IMR-90 (cell line): ENCODE results near the gene NAA15. TPM values are rescaled to one million over a fixed set of nuclear protein-coding genes. Genes with fewer than 3 reads are reported as not detected.

Experiments used
- ATAC-seq: fragments of 200-7000 bp; cut with Tn5 transposase; 2 replicates; pipeline ENCODE4 v1.9.1; 2020; ENCODE audit warnings: low read depth, mild to moderate bottlenecking, moderate library complexity
- BruUV-seq: library from RNA; stranded (reverse); fragments of 400-500 nt; replicated peaks from 2 replicates; lab custom pipeline; 2021; lab: Mats Ljungman, UMichigan
- CTCF ChIA-PET: fragments of 300-600 bp; formaldehyde crosslinking; extraction: SDS; loops from one replicate; lab custom pipeline; 2021; ENCODE audit warnings: antibody characterized with exemption; lab: Yijun Ruan, JAX
- POLR2A ChIA-PET: fragments of 300-600 bp; sonication (Branson Sonifier 250); formaldehyde crosslinking; loops from one replicate; lab custom pipeline; 2022; ENCODE audit warnings: antibody characterized with exemption; ENCODE audit not compliant: unreplicated experiment; lab: Charles Lee
- DNase-seq: peaks from one replicate; pipeline ENCODE4 v3.0.0; 2013
- H2AFZ ChIP-seq: replicated peaks from 2 replicates; pipeline ENCODE3; 2013; ENCODE audit warnings: low read length, mild to moderate bottlenecking; ENCODE audit not compliant: poor library complexity
- H2AK5ac ChIP-seq: 2 replicates; pipeline ENCODE4 v1.6.1; 2013; ENCODE audit warnings: low read depth, low read length, inconsistent platforms
- H2AK9ac ChIP-seq: replicated peaks from 2 replicates; pipeline ENCODE3; 2013; ENCODE audit warnings: mild to moderate bottlenecking, low read depth, low read length, moderate library complexity; ENCODE audit not compliant: poor library complexity
- H2BK120ac ChIP-seq: 2 replicates; pipeline ENCODE4 v1.6.1; 2013; ENCODE audit warnings: low read depth, low read length, inconsistent platforms
- H2BK15ac ChIP-seq: 3 replicates; pipeline ENCODE4 v1.6.1; 2013; ENCODE audit warnings: low read depth, low read length, inconsistent platforms
- H2BK20ac ChIP-seq: 2 replicates; pipeline ENCODE4 v1.6.1; 2013; ENCODE audit warnings: low read depth, mild to moderate bottlenecking, inconsistent platforms, low read length, moderate library complexity
- H2BK5ac ChIP-seq: 2 replicates; pipeline ENCODE4 v1.6.1; 2013; ENCODE audit warnings: mild to moderate bottlenecking, low read depth, low read length, inconsistent platforms; ENCODE audit not compliant: poor library complexity, severe bottlenecking
- H3K14ac ChIP-seq: replicated peaks from 2 replicates; pipeline ENCODE4 v1.6.1; 2013; ENCODE audit warnings: low read depth, low read length, inconsistent platforms
- H3K18ac ChIP-seq: 2 replicates; pipeline ENCODE4 v1.6.1; 2013; ENCODE audit warnings: low read depth, low read length, control low read depth
- H3K23ac ChIP-seq: 2 replicates; pipeline ENCODE4 v1.6.1; 2013; ENCODE audit warnings: low read depth, low read length, inconsistent platforms
- H3K27ac ChIP-seq: 2 replicates; pipeline ENCODE4 v1.5.1; 2013; ENCODE audit warnings: mild to moderate bottlenecking, control low read depth, low read length; ENCODE audit not compliant: insufficient read depth
- H3K27me3 ChIP-seq: 2 replicates; pipeline ENCODE4 v1.6.1; 2013; ENCODE audit warnings: low read length; ENCODE audit not compliant: control insufficient read depth, insufficient read depth
- H3K36me3 ChIP-seq: 2 replicates; pipeline ENCODE4 v1.6.1; 2013; ENCODE audit warnings: low read length, mixed read lengths; ENCODE audit not compliant: control insufficient read depth, insufficient read depth
- H3K4ac ChIP-seq: 2 replicates; pipeline ENCODE4 v1.6.1; 2013; ENCODE audit warnings: low read depth, low read length, inconsistent platforms
- H3K4me1 ChIP-seq: 2 replicates; pipeline ENCODE4 v1.6.1; 2013; ENCODE audit warnings: low read length, mixed read lengths; ENCODE audit not compliant: control insufficient read depth, insufficient read depth
- H3K4me2 ChIP-seq: 2 replicates; pipeline ENCODE4 v1.6.1; 2013; ENCODE audit warnings: low read depth, mild to moderate bottlenecking, control low read depth, low read length, moderate library complexity
- H3K4me3 ChIP-seq: 2 replicates; pipeline ENCODE4 v1.5.1; 2013; ENCODE audit warnings: low read depth, mild to moderate bottlenecking, control low read depth, low read length, moderate library complexity; ENCODE audit not compliant: insufficient read depth
- H3K56ac ChIP-seq: 2 replicates; pipeline ENCODE4 v1.6.1; 2013; ENCODE audit warnings: low read length, inconsistent platforms; ENCODE audit not compliant: insufficient read depth; ENCODE audit errors: extremely low read depth
- H3K79me1 ChIP-seq, 2 experiments: 2 replicates each; pipeline ENCODE4 v1.6.1; 2013; ENCODE audit warnings: low read length in 2 of 2, inconsistent platforms in 1 of 2, low read depth in 1 of 2
- H3K9ac ChIP-seq: 2 replicates; pipeline ENCODE4 v1.6.1; 2013; ENCODE audit warnings: low read depth, low read length, control low read depth
- H3K9me1 ChIP-seq: 2 replicates; pipeline ENCODE4 v1.6.1; 2013; ENCODE audit warnings: low read length, inconsistent platforms; ENCODE audit not compliant: insufficient read depth
- H3K9me3 ChIP-seq: 2 replicates; pipeline ENCODE4 v1.6.1; 2013; ENCODE audit warnings: low read length; ENCODE audit not compliant: control insufficient read depth, insufficient read depth
- H4K20me1 ChIP-seq: 2 replicates; pipeline ENCODE4 v1.6.1; 2013; ENCODE audit warnings: low read length, inconsistent platforms; ENCODE audit not compliant: insufficient read depth
- H4K5ac ChIP-seq: 2 replicates; pipeline ENCODE4 v1.6.1; 2013; ENCODE audit warnings: mild to moderate bottlenecking, low read depth, low read length, control low read depth
- H4K8ac ChIP-seq, 2 experiments: 2 replicates each; pipeline ENCODE4 v1.6.1; 2013; ENCODE audit warnings: low read depth in 2 of 2, low read length in 2 of 2, control low read depth in 1 of 2, inconsistent platforms in 1 of 2
- H4K91ac ChIP-seq: 2 replicates; pipeline ENCODE4 v1.6.1; 2013; ENCODE audit warnings: low read depth, low read length, inconsistent platforms; ENCODE audit not compliant: insufficient read depth
- BHLHE40 ChIP-seq: fragments of 150-350 bp; IDR thresholded peaks from 2 replicates; pipeline ENCODE4 v1.6.1; 2016; ENCODE audit warnings: mild to moderate bottlenecking, low read depth, low read length
- CEBPB ChIP-seq: IDR thresholded peaks from 2 replicates; pipeline ENCODE4 v1.6.1; 2012; ENCODE audit warnings: low read depth, low read length, improper control_type of control experiment
- CHD1 ChIP-seq: IDR thresholded peaks from 2 replicates; pipeline ENCODE4 v1.6.1; 2012; ENCODE audit warnings: low read depth, low read length, improper control_type of control experiment
- CTCF ChIP-seq: conservative IDR thresholded peaks from 2 replicates; pipeline ENCODE4 v1.5.1; 2012; ENCODE audit warnings: mild to moderate bottlenecking, low read depth, low read length, improper control_type of control experiment
- ELK1 ChIP-seq: fragments of 150-350 bp; IDR thresholded peaks from 2 replicates; pipeline ENCODE4 v1.6.1; 2016; ENCODE audit warnings: low read depth, mild to moderate bottlenecking, low read length, moderate library complexity, borderline replicate concordance
- FOS ChIP-seq: fragments of 150-350 bp; IDR thresholded peaks from 2 replicates; pipeline ENCODE4 v1.6.1; 2016; ENCODE audit warnings: low read depth, low read length
- MAFK ChIP-seq: IDR thresholded peaks from 2 replicates; pipeline ENCODE4 v1.6.1; 2012; ENCODE audit warnings: low read depth, low read length, improper control_type of control experiment
- MAZ ChIP-seq: IDR thresholded peaks from 2 replicates; pipeline ENCODE4 v1.6.1; 2012; ENCODE audit warnings: low read depth, mild to moderate bottlenecking, low read length, improper control_type of control experiment, moderate library complexity, borderline replicate concordance
- MXI1 ChIP-seq: IDR thresholded peaks from 2 replicates; pipeline ENCODE4 v1.6.1; 2012; ENCODE audit warnings: low read depth, mild to moderate bottlenecking, low read length, moderate library complexity, borderline replicate concordance
- NFE2L2 ChIP-seq: fragments of 150-350 bp; IDR thresholded peaks from 2 replicates; pipeline ENCODE4 v1.6.1; 2016; ENCODE audit warnings: low read depth, mild to moderate bottlenecking, low read length
- POLR2A ChIP-seq: IDR thresholded peaks from 2 replicates; pipeline ENCODE4 v1.6.1; 2012; ENCODE audit warnings: mild to moderate bottlenecking, low read depth, low read length
- RAD21 ChIP-seq: IDR thresholded peaks from 2 replicates; pipeline ENCODE4 v1.6.1; 2012; ENCODE audit warnings: low read length, improper control_type of control experiment
- RCOR1 ChIP-seq: IDR thresholded peaks from 2 replicates; pipeline ENCODE4 v1.6.1; 2012; ENCODE audit warnings: mild to moderate bottlenecking, low read length, improper control_type of control experiment; ENCODE audit not compliant: insufficient replicate concordance
- RFX5 ChIP-seq: IDR thresholded peaks from 2 replicates; pipeline ENCODE4 v1.8.0; 2012; ENCODE audit warnings: low read depth, mild to moderate bottlenecking, low read length, moderate library complexity
- SMC3 ChIP-seq: fragments of 150-350 bp; IDR thresholded peaks from 2 replicates; pipeline ENCODE4 v1.6.1; 2016; ENCODE audit warnings: low read depth, mild to moderate bottlenecking, antibody characterized with exemption, low read length, moderate library complexity
- USF2 ChIP-seq: fragments of 150-350 bp; IDR thresholded peaks from 2 replicates; pipeline ENCODE4 v1.6.1; 2017; ENCODE audit warnings: mild to moderate bottlenecking, antibody characterized with exemption, low read length, low read depth
- WGBS, 2 experiments: methylation state at CpG; one replicate each; pipeline versions ENCODE4 v1.1.5 to v1.1.7; 2013; ENCODE audit warnings: missing lambda C conversion rate in 2 of 2; ENCODE audit not compliant: insufficient read length in 1 of 2; ENCODE audit errors: extremely low coverage in 2 of 2; 5-methylcytosine and 5-hydroxymethylcytosine counted together
- dilution Hi-C: fragments of 300-500 bp; cut with HindIII; formaldehyde crosslinking; loops from one replicate; pipeline ENCODE4 v1.14.3; 2018; ENCODE audit warnings: low sequenced_read_pairs; ENCODE audit not compliant: unreplicated experiment
- in situ Hi-C: fragments of 300-500 bp; cut with MboI; formaldehyde crosslinking; loops from 3 replicates; pipeline ENCODE4 v1.14.3; 2019; ENCODE audit warnings: low sequenced_read_pairs, inconsistent platforms, mixed read lengths
- intact Hi-C: fragments of 100-400 bp; cut with micrococcal nuclease; formaldehyde crosslinking; loops from 2 replicates; pipeline ENCODE4 v1.10.0; 2022
- polyA plus RNA-seq, 3 experiments: library from polyadenylated mRNA; depleted of rRNA; stranded (reverse); fragments of >200 nt; gene quantifications; 2 replicates each; pipeline ENCODE4 v1.2.3, GENCODE V29; 2012; ENCODE audit warnings: low replicate concordance in 1 of 3
- total RNA-seq: library from RNA; depleted of rRNA; stranded (reverse); fragments of >200 nt; gene quantifications from 2 replicates; pipeline ENCODE4 v1.2.3, GENCODE V29; 2012

Gene NAA15
- total and polyA plus RNA-seq, 2 of the 4 experiments (the other 2 are of a cell fraction) = 11.0 to 43.4 TPM

- ChIA-PET CTCF (no interaction called here), POLR2A (no interaction called here)
- Histone ChIP-seq H3K18ac (no peak overlapping the region), H3K9me3 (no peaks in the 10 kb centered on the region), H3K79me1 (no peaks in the 10 kb centered on the region), H2AK5ac (no peak overlapping the region), H2AK9ac (no peak overlapping the region), H3K4me3 (no peak overlapping the region), H3K27me3 (no peaks in the 10 kb centered on the region), H3K9me1 (peaks cover 3% of the 10 kb centered on the region), H3K56ac (no peak overlapping the region), H2BK20ac (no peak overlapping the region), H2BK5ac (no peak overlapping the region), H3K36me3 (peaks cover 8% of the 10 kb centered on the region), H4K20me1 (no peaks in the 10 kb centered on the region), H3K4me1 (peaks cover 3% of the 10 kb centered on the region), H3K14ac (no peak overlapping the region), H4K91ac (no peak overlapping the region), H2AFZ (no peak overlapping the region), H3K27ac (no peak overlapping the region), H4K5ac (no peak overlapping the region), H2BK120ac (no peak overlapping the region), H3K9ac (no peak overlapping the region), H3K23ac (no peak overlapping the region), H3K4me2 (no peak overlapping the region), H4K8ac (no peak overlapping the region), H3K4ac (no peak overlapping the region), H2BK15ac (no peak overlapping the region)
- DNase-seq = peak; percentile 26
- intact Hi-C loops = no loop called here
- dilution Hi-C loops = no loop called here
- no peak for TF ChIP-seq RAD21
- no peak for TF ChIP-seq BHLHE40
- no peak for TF ChIP-seq MAFK
- no peak for TF ChIP-seq CEBPB
- TF ChIP-seq RFX5 = no peak
- no peak for TF ChIP-seq USF2
- TF ChIP-seq POLR2A = no peak
- TF ChIP-seq CTCF = no peak
- TF ChIP-seq ELK1 = no peak
- no peak for TF ChIP-seq MAZ
- TF ChIP-seq CHD1 = no peak
- no peak for TF ChIP-seq SMC3
- TF ChIP-seq MXI1 = no peak
- no peak for TF ChIP-seq NFE2L2
- TF ChIP-seq RCOR1 = no peak
- TF ChIP-seq FOS = no peak
- in situ Hi-C loops = no loop called here
- no peak for ATAC-seq
- BruUV-seq = no TSS peak
- 95% methylated on average over 4 of the region's 7 CpGs; no CpG with 5 or more reads in 1 of the 2 experiments for WGBS, 2 experiments
Measured at GRCh38 chr4:139286186-139286698, 15.1 kb upstream of the NAA15 start.
